A549 (cell line): Measurements from ENCODE around the gene PARD3B.

Source experiments
- BHLHE40 ChIP-seq: IDR thresholded peaks from 2 replicates; pipeline ENCODE4 v1.6.1; 2012; ENCODE audit warnings: low read depth, low read length, inconsistent platforms
- POLR2A ChIP-seq: IDR thresholded peaks from 2 replicates; pipeline ENCODE4 v1.6.1; 2012; ENCODE audit warnings: mild to moderate bottlenecking, low read length
- RCOR1 ChIP-seq: fragments of 150-350 bp; IDR thresholded peaks from 2 replicates; pipeline ENCODE4 v1.6.1; 2014; ENCODE audit warnings: antibody characterized with exemption, low read length, low read depth
- TF ChIP-seq, protein P1 (sequence below): IDR thresholded peaks from 2 replicates; pipeline ENCODE4 v1.6.1; 2012
- TF ChIP-seq, protein P2 (sequence below): fragments of 200-600 bp; sonication (generic); IDR thresholded peaks from 2 replicates; pipeline ENCODE4 v1.6.1; 2016; ENCODE audit warnings: antibody characterized with exemption, mild to moderate bottlenecking, moderate library complexity
- TF ChIP-seq, protein P3 (sequence below): fragments of >200 bp; sonication (Bioruptor Twin); formaldehyde crosslinking; IDR thresholded peaks from 3 replicates; pipeline ENCODE4 v1.5.1; 2016
- TF ChIP-seq, protein P4 (sequence below): IDR thresholded peaks from 2 replicates; pipeline ENCODE4 v1.6.1; 2012

DNA sequence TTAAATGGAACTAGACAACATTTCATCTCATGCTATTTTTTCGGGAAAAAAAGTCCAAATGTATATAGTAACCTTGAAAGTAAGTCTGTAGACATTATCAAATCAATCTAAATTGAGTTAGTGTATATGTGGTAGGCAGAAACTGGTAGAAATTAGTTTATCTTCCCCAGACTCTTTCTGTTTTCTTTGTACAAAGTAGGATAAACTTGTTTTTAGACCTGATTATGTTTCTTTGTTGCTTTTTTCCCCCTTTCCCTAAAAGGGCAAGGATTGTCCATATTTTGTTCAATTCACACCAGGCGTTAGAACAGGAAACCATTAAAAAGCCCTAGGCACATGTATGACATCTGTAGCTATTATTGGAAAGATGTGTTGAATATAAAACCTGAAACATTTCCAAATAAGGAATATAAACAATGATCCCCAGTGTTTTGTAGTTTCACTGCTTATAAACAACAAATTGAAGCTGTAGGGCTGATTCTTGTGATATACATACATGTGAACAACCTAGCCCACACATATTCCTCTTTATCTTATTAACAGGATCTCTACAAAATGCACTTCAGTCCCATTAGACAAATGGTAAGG is 528.3 kb downstream of the PARD3B start:
- TF ChIP-seq RCOR1 (no peak), POLR2A (no peak), BHLHE40 (no peak)
- TF ChIP-seq, protein P1, sequence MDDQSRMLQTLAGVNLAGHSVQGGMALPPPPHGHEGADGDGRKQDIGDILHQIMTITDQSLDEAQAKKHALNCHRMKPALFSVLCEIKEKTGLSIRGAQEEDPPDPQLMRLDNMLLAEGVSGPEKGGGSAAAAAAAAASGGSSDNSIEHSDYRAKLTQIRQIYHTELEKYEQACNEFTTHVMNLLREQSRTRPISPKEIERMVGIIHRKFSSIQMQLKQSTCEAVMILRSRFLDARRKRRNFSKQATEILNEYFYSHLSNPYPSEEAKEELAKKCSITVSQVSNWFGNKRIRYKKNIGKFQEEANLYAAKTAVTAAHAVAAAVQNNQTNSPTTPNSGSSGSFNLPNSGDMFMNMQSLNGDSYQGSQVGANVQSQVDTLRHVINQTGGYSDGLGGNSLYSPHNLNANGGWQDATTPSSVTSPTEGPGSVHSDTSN = no peak
- TF ChIP-seq, protein P2, sequence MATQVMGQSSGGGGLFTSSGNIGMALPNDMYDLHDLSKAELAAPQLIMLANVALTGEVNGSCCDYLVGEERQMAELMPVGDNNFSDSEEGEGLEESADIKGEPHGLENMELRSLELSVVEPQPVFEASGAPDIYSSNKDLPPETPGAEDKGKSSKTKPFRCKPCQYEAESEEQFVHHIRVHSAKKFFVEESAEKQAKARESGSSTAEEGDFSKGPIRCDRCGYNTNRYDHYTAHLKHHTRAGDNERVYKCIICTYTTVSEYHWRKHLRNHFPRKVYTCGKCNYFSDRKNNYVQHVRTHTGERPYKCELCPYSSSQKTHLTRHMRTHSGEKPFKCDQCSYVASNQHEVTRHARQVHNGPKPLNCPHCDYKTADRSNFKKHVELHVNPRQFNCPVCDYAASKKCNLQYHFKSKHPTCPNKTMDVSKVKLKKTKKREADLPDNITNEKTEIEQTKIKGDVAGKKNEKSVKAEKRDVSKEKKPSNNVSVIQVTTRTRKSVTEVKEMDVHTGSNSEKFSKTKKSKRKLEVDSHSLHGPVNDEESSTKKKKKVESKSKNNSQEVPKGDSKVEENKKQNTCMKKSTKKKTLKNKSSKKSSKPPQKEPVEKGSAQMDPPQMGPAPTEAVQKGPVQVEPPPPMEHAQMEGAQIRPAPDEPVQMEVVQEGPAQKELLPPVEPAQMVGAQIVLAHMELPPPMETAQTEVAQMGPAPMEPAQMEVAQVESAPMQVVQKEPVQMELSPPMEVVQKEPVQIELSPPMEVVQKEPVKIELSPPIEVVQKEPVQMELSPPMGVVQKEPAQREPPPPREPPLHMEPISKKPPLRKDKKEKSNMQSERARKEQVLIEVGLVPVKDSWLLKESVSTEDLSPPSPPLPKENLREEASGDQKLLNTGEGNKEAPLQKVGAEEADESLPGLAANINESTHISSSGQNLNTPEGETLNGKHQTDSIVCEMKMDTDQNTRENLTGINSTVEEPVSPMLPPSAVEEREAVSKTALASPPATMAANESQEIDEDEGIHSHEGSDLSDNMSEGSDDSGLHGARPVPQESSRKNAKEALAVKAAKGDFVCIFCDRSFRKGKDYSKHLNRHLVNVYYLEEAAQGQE = no peak
- TF ChIP-seq, protein P3, sequence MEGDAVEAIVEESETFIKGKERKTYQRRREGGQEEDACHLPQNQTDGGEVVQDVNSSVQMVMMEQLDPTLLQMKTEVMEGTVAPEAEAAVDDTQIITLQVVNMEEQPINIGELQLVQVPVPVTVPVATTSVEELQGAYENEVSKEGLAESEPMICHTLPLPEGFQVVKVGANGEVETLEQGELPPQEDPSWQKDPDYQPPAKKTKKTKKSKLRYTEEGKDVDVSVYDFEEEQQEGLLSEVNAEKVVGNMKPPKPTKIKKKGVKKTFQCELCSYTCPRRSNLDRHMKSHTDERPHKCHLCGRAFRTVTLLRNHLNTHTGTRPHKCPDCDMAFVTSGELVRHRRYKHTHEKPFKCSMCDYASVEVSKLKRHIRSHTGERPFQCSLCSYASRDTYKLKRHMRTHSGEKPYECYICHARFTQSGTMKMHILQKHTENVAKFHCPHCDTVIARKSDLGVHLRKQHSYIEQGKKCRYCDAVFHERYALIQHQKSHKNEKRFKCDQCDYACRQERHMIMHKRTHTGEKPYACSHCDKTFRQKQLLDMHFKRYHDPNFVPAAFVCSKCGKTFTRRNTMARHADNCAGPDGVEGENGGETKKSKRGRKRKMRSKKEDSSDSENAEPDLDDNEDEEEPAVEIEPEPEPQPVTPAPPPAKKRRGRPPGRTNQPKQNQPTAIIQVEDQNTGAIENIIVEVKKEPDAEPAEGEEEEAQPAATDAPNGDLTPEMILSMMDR = no peak
- TF ChIP-seq, protein P4, sequence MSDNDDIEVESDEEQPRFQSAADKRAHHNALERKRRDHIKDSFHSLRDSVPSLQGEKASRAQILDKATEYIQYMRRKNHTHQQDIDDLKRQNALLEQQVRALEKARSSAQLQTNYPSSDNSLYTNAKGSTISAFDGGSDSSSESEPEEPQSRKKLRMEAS = no peak
